Measurements from ENCODE around the gene KCTD17. TPM values are rescaled to one million over a fixed set of nuclear protein-coding genes. Genes with fewer than 3 reads are reported as not detected.

The KCTD17 gene
- total RNA-seq, 1 donor, result 25.0 TPM

- Histone ChIP-seq H2AFZ (ENCODE audit: low read length) (no peak overlapping the region), H3K4me2 (ENCODE audit: insufficient read depth, low read length) (no peak overlapping the region), H4K20me1 (ENCODE audit: insufficient read depth, low read length) (no peaks in the 10 kb centered on the region), H3K9me3 (ENCODE audit: low read depth, low read length) (no peaks in the 10 kb centered on the region), H3K79me2 (ENCODE audit: insufficient read depth, low read length) (peaks cover 9% of the 10 kb centered on the region), H3K27ac (ENCODE audit: low read depth, low read length) (no peak overlapping the region), H3K36me3 (ENCODE audit: insufficient read depth, low read length) (peaks cover 20% of the 10 kb centered on the region), H3K4me1 (ENCODE audit: insufficient read depth, low read length) (peaks cover 6% of the 10 kb centered on the region), H3K27me3 (ENCODE audit: insufficient read depth, low read length) (no peaks in the 10 kb centered on the region), H3K4me3 (ENCODE audit: insufficient read depth, low read length) (no peak overlapping the region)
- no peak for TF ChIP-seq CTCF (IDR thresholded peaks at IDR 0.05; ENCODE audit: extremely low read depth, low read depth, low read length)
- peak; percentile 79 for DNase-seq (ENCODE audit: insufficient read length, low spot score, missing footprints)
Measured at GRCh38 chr22:37053310-37054055, 1.9 kb downstream of the KCTD17 start.

GRCh38 chr22:37054056-37054395 lies 2.5 kb downstream of the KCTD17 start:
- no peaks in the 10 kb centered on the region for H4K20me1 ChIP-seq (ENCODE audit: insufficient read depth, low read length)
- H3K4me2 ChIP-seq (ENCODE audit: insufficient read depth, low read length), result no peak overlapping the region
- H3K4me3 ChIP-seq (ENCODE audit: insufficient read depth, low read length), result no peak overlapping the region
- DNase-seq (ENCODE audit: insufficient read length, low spot score, missing footprints), result peak; percentile 45
- H2AFZ ChIP-seq (ENCODE audit: low read length), result no peak overlapping the region
- H3K4me1 ChIP-seq (ENCODE audit: insufficient read depth, low read length), result peaks cover 6% of the 10 kb centered on the region
- H3K27me3 ChIP-seq (ENCODE audit: insufficient read depth, low read length), result no peaks in the 10 kb centered on the region
- no peak overlapping the region for H3K27ac ChIP-seq (ENCODE audit: low read depth, low read length)
- H3K36me3 ChIP-seq (ENCODE audit: insufficient read depth, low read length), result peaks cover 20% of the 10 kb centered on the region
- TF ChIP-seq CTCF (IDR thresholded peaks at IDR 0.05; ENCODE audit: extremely low read depth, low read depth, low read length), result no peak
- H3K79me2 ChIP-seq (ENCODE audit: insufficient read depth, low read length), result peaks cover 9% of the 10 kb centered on the region
- no peaks in the 10 kb centered on the region for H3K9me3 ChIP-seq (ENCODE audit: low read depth, low read length)

DNA sequence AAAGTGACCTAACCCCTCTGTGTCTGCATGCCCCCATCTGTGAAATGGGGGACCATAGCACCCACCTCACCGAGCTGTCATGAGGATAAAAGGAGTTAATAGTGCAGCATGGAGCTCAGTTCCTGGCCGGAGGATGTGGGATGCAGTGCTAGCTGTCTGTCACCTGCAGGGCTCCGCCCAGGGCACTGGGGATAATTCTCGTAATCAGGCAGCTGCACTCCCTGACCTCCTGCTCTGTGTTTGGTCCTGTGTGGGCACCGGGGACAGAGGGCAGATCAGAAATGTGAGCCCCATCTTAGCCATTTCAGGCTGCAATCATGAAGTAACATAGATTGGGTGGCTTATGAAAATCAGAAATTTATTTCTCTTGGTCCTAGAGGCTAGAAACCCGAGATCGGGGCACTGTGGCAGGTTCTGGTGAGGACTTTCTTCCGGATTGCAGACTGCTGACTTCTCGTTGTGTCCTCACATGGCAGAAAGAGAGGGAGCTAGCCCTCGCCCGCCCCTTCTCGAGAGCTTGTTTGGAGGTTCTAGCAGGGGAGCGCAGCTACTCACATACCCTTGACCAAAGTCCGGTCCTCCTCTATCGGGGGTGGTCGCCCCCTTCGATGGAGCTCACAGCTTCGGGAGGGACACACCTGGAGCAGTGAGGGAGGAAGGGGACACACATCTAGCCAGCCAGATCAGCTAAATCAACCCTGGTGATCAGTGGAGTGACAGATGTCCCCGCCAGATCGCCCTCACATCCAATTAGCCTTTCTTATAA lies 3.2 kb downstream of the KCTD17 start:
- TF ChIP-seq CTCF (IDR thresholded peaks at IDR 0.05; ENCODE audit: extremely low read depth, low read depth, low read length), result no peak
- H3K27ac ChIP-seq (ENCODE audit: low read depth, low read length), result no peak overlapping the region
- peaks cover 9% of the 10 kb centered on the region for H3K79me2 ChIP-seq (ENCODE audit: insufficient read depth, low read length)
- H2AFZ ChIP-seq (ENCODE audit: low read length), result no peak overlapping the region
- H3K4me3 ChIP-seq (ENCODE audit: insufficient read depth, low read length), result no peak overlapping the region
- DNase-seq (ENCODE audit: insufficient read length, low spot score, missing footprints), result peak; percentile 49
- H3K4me2 ChIP-seq (ENCODE audit: insufficient read depth, low read length), result no peak overlapping the region
- peaks cover 20% of the 10 kb centered on the region for H3K36me3 ChIP-seq (ENCODE audit: insufficient read depth, low read length)
- peaks cover 6% of the 10 kb centered on the region for H3K4me1 ChIP-seq (ENCODE audit: insufficient read depth, low read length)
- no peaks in the 10 kb centered on the region for H3K27me3 ChIP-seq (ENCODE audit: insufficient read depth, low read length)
- H4K20me1 ChIP-seq (ENCODE audit: insufficient read depth, low read length), result no peaks in the 10 kb centered on the region
- H3K9me3 ChIP-seq (ENCODE audit: low read depth, low read length), result no peaks in the 10 kb centered on the region

DNA sequence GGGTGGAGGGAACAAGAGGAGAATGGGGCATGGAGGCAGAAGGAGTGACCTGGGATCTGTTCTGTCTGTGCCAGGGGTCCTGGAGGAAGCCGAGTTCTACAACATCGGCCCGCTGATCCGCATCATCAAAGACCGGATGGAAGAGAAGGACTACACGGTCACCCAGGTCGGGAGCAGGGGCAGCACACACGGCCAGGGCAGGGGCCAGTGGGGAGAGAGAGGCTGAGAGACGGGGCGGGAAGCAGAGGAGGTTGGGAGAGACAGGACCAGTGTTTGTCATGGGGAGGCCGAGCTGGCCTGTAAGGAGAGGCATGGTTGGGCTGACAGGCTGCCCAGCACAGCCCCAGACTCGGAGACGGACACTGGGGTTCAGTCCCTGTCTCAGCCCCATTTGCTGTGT lies 4.7 kb downstream of the KCTD17 start:
- H3K27ac ChIP-seq (ENCODE audit: low read depth, low read length), result no peak overlapping the region
- no peaks in the 10 kb centered on the region for H4K20me1 ChIP-seq (ENCODE audit: insufficient read depth, low read length)
- TF ChIP-seq CTCF (IDR thresholded peaks at IDR 0.05; ENCODE audit: extremely low read depth, low read depth, low read length), result no peak

More for the DNA sequence above, 4.7 kb downstream of the KCTD17 start:
- H3K36me3 ChIP-seq (ENCODE audit: insufficient read depth, low read length), result peaks cover 20% of the 10 kb centered on the region
- H2AFZ ChIP-seq (ENCODE audit: low read length), result no peak overlapping the region
- H3K79me2 ChIP-seq (ENCODE audit: insufficient read depth, low read length), result peaks cover 9% of the 10 kb centered on the region
- peaks cover 6% of the 10 kb centered on the region for H3K4me1 ChIP-seq (ENCODE audit: insufficient read depth, low read length)
- no peak overlapping the region for H3K4me2 ChIP-seq (ENCODE audit: insufficient read depth, low read length)
- H3K27me3 ChIP-seq (ENCODE audit: insufficient read depth, low read length), result no peaks in the 10 kb centered on the region
- H3K4me3 ChIP-seq (ENCODE audit: insufficient read depth, low read length), result no peak overlapping the region
- peak; percentile 79 for DNase-seq (ENCODE audit: insufficient read length, low spot score, missing footprints)
- H3K9me3 ChIP-seq (ENCODE audit: low read depth, low read length), result no peaks in the 10 kb centered on the region

Data from osteoblast (primary cell).